MM.1S (cell line): ENCODE results near the gene SH3GLB1.
A peak's percentile ranks its signal among the peaks of the same experiment; 100 is the strongest.
"Not testable (repeated sequence)": the region's sequence is repeated elsewhere in the genome, so short reads cannot be mapped to it uniquely, and the experiment has no call there.

Experiments
- DNase-seq: peaks from one replicate; pipeline ENCODE4 v3.0.0-alpha.2; 2015
- H2AFZ ChIP-seq: fragments of 300-600 bp; sonication (generic); 2 replicates; pipeline ENCODE4 v1.6.0; 2016; ENCODE audit warnings: antibody characterized with exemption, low read length
- H3F3A ChIP-seq: fragments of 300-600 bp; sonication (generic); 2 replicates; pipeline ENCODE4 v1.6.1; 2016; ENCODE audit warnings: mild to moderate bottlenecking, antibody characterized with exemption, low read length, moderate library complexity, mixed read lengths; ENCODE audit not compliant: insufficient read depth
- H3K27ac ChIP-seq: fragments of 300-600 bp; sonication (generic); 2 replicates; pipeline ENCODE4 v1.5.1; 2016; ENCODE audit warnings: mild to moderate bottlenecking, low read length
- H3K27me3 ChIP-seq: fragments of 300-600 bp; sonication (generic); replicated peaks from 2 replicates; pipeline ENCODE4 v1.6.0; 2016; ENCODE audit warnings: low read length; ENCODE audit not compliant: insufficient read depth
- H3K36me3 ChIP-seq: fragments of 300-600 bp; sonication (generic); replicated peaks from 2 replicates; pipeline ENCODE4 v1.6.1; 2016; ENCODE audit warnings: mild to moderate bottlenecking, low read length, mixed read lengths; ENCODE audit not compliant: insufficient read depth
- H3K4me1 ChIP-seq: fragments of 300-600 bp; sonication (generic); 2 replicates; pipeline ENCODE4 v1.6.1; 2016; ENCODE audit warnings: low read length, mixed read lengths
- H3K4me2 ChIP-seq: fragments of 300-600 bp; sonication (generic); 2 replicates; pipeline ENCODE4 v1.6.0; 2016; ENCODE audit warnings: low read depth, low read length
- H3K4me3 ChIP-seq: fragments of 300-600 bp; sonication (generic); 2 replicates; pipeline ENCODE4 v1.5.1; 2016; ENCODE audit warnings: low read length, mixed read lengths
- H3K79me2 ChIP-seq: fragments of 300-600 bp; sonication (generic); 2 replicates; pipeline ENCODE4 v1.6.1; 2016; ENCODE audit warnings: mixed run types, low read length, mixed read lengths
- H3K9ac ChIP-seq: fragments of 300-600 bp; sonication (generic); 2 replicates; pipeline ENCODE4 v1.6.1; 2016; ENCODE audit warnings: low read length, mixed read lengths
- H3K9me2 ChIP-seq: fragments of 300-600 bp; sonication (generic); replicated peaks from 2 replicates; pipeline ENCODE4 v1.6.1; 2016; ENCODE audit warnings: mild to moderate bottlenecking, low read length, mixed read lengths; ENCODE audit not compliant: insufficient read depth
- H3K9me3 ChIP-seq: fragments of 300-600 bp; sonication (generic); replicated peaks from 2 replicates; pipeline ENCODE4 v1.6.1; 2016; ENCODE audit warnings: mild to moderate bottlenecking, low read length, mixed read lengths; ENCODE audit not compliant: insufficient read depth
- H4K20me1 ChIP-seq: fragments of 300-600 bp; sonication (generic); 2 replicates; pipeline ENCODE4 v1.6.1; 2016; ENCODE audit warnings: mild to moderate bottlenecking, low read length, moderate library complexity, mixed read lengths; ENCODE audit not compliant: insufficient read depth
- CTCF ChIP-seq: fragments of 300-600 bp; sonication (generic); IDR thresholded peaks from 2 replicates; pipeline ENCODE4 v1.5.1; 2016; ENCODE audit warnings: antibody characterized with exemption, low read length, mixed read lengths
- EZH2 ChIP-seq: fragments of 300-600 bp; sonication (generic); optimal IDR thresholded peaks from 2 replicates; pipeline ENCODE3; 2017; ENCODE audit warnings: low read depth, mild to moderate bottlenecking, antibody characterized with exemption, low read length, mixed read lengths
- EZH2phosphoT487 ChIP-seq: fragments of 300-600 bp; sonication (generic); IDR thresholded peaks from 2 replicates; pipeline ENCODE4 v1.6.1; 2018; ENCODE audit warnings: antibody characterized with exemption, low read length

SH3GLB1 gene

GRCh38 chr1:86701731-86702130, 2.6 kb upstream of the SH3GLB1 start:
- H3K4me1 ChIP-seq, result 0 out of 2 replicates have a peak, but pooled peaks cover 11% of the 10 kb centered on the region
- H3K27ac ChIP-seq, result no peak overlapping the region
- H3K36me3 ChIP-seq, result no peaks in the 10 kb centered on the region
- no peak overlapping the region for H3K4me2 ChIP-seq
- H3K9me3 ChIP-seq, result no peaks in the 10 kb centered on the region
- no peaks in the 10 kb centered on the region; the same call in 1 of the 2 replicates for H3K27me3 ChIP-seq
- H3K9ac ChIP-seq, result no peak overlapping the region
- H3K4me3 ChIP-seq, result no peak overlapping the region
- DNase-seq, result no peak
- H3K79me2 ChIP-seq, result peaks cover 18% of the 10 kb centered on the region
- no peak overlapping the region for H2AFZ ChIP-seq
- no peak for TF ChIP-seq CTCF
- TF ChIP-seq EZH2phosphoT487, result no peak
- no peak for TF ChIP-seq EZH2
- peaks cover 14% of the 10 kb centered on the region for H3F3A ChIP-seq
- no peaks in the 10 kb centered on the region for H3K9me2 ChIP-seq
- no peaks in the 10 kb centered on the region for H4K20me1 ChIP-seq

- H3F3A ChIP-seq, result peaks cover 14% of the 10 kb centered on the region
- H2AFZ ChIP-seq, H3K9me3 ChIP-seq, H3K4me3 ChIP-seq, H4K20me1 ChIP-seq, H3K9me2 ChIP-seq, H3K9ac ChIP-seq, H3K27ac ChIP-seq, DNase-seq, H3K36me3 ChIP-seq, H3K27me3 ChIP-seq: not testable (repeated sequence)
- H3K4me1 ChIP-seq, result 0 out of 2 replicates have a peak, but pooled peaks cover 14% of the 10 kb centered on the region
- peaks cover 31% of the 10 kb centered on the region for H3K79me2 ChIP-seq
- H3K4me2 ChIP-seq, result peak overlapping the region; percentile 92; the same call in 1 of the 2 replicates
Observed at GRCh38 chr1:86702954-86703494, 1.4 kb upstream of the SH3GLB1 start.

- H3K9me2 ChIP-seq, result no peaks in the 10 kb centered on the region
- 0 out of 2 replicates have a peak, but pooled peaks cover 14% of the 10 kb centered on the region for H3K4me1 ChIP-seq
- H2AFZ ChIP-seq, result peak overlapping the region; percentile 74
- TF ChIP-seq EZH2, result no peak
- TF ChIP-seq EZH2phosphoT487, result no peak
- TF ChIP-seq CTCF, result no peak
- peaks cover 39% of the 10 kb centered on the region for H3K79me2 ChIP-seq
- H3K36me3 ChIP-seq, result no peaks in the 10 kb centered on the region
- peak overlapping the region; percentile 71; the same call in 1 of the 2 replicates for H3K9ac ChIP-seq
- peaks cover 14% of the 10 kb centered on the region for H3F3A ChIP-seq
- H3K9me3 ChIP-seq, result no peaks in the 10 kb centered on the region
- peak overlapping the region; percentile 85 for H3K4me3 ChIP-seq
- no peaks in the 10 kb centered on the region; the same call in 1 of the 2 replicates for H3K27me3 ChIP-seq
- H3K27ac ChIP-seq, result peak overlapping the region; percentile 95; the same call in 1 of the 2 replicates
- H4K20me1 ChIP-seq, result 0 out of 2 replicates have a peak, but pooled peaks cover 3% of the 10 kb centered on the region
- peak overlapping the region; percentile 92 for H3K4me2 ChIP-seq
- DNase-seq, result no peak
Observed at GRCh38 chr1:86703696-86704457, 499 bp upstream of the SH3GLB1 start.
